HEK293 (cell line): ENCODE results near the gene PRRT1B.

Experiments
- CTCF ChIA-PET: fragments of 350-600 bp; formaldehyde crosslinking; extraction: SDS; loops from one replicate; lab custom pipeline; 2021; ENCODE audit warnings: antibody characterized with exemption; lab: Yijun Ruan, JAX
- POLR2A ChIA-PET: fragments of 300-600 bp; formaldehyde crosslinking; extraction: SDS; loops from one replicate; lab custom pipeline; 2020; ENCODE audit warnings: antibody characterized with exemption, inconsistent platforms; lab: Yijun Ruan, JAX
- H3K27ac ChIP-seq: fragments of 200-500 bp; sonication (Bioruptor generic); 2 replicates; pipeline ENCODE4 v1.5.1; 2014; ENCODE audit warnings: low read depth, low read length, control low read depth, inconsistent platforms; ENCODE audit errors: extremely low read depth
- H3K36me3 ChIP-seq, 2 experiments: fragments of 200-500 bp in 1 of 2; sonication (Bioruptor generic) in 1 of 2; 1 replicate in 1 of 2; 2 replicates in 1 of 2; pipeline ENCODE4 v1.5.1; 2014 to 2017; ENCODE audit warnings: inconsistent platforms in 2 of 2, low read length in 2 of 2; ENCODE audit not compliant: control insufficient read depth in 2 of 2, insufficient read depth in 1 of 2
- H3K4me1 ChIP-seq: fragments of 200-500 bp; sonication (Bioruptor generic); 2 replicates; pipeline ENCODE4 v1.5.1; 2014; ENCODE audit warnings: mild to moderate bottlenecking, low read length, inconsistent platforms; ENCODE audit not compliant: control insufficient read depth, insufficient read depth
- H3K4me3 ChIP-seq: 2 replicates; pipeline ENCODE4 v1.5.1; 2011; ENCODE audit warnings: low read depth, mild to moderate bottlenecking, control low read depth, low read length, moderate library complexity
- H3K9me3 ChIP-seq: fragments of 200-500 bp; sonication (Bioruptor generic); 2 replicates; pipeline ENCODE4 v1.5.1; 2014; ENCODE audit warnings: low read depth, low read length, inconsistent platforms; ENCODE audit not compliant: control insufficient read depth, insufficient read depth
- EGR2 ChIP-seq: fragments of 450-650 bp; formaldehyde crosslinking; IDR thresholded peaks from 2 replicates; pipeline ENCODE4 v1.5.1; 2016; ENCODE audit warnings: low read depth, missing biosample characterization, missing genetic modification characterization
- GLIS2 ChIP-seq: fragments of 450-650 bp; formaldehyde crosslinking; IDR thresholded peaks from 2 replicates; pipeline ENCODE4 v1.5.1; 2016; ENCODE audit warnings: missing biosample characterization, missing genetic modification characterization
- KLF16 ChIP-seq: fragments of 450-650 bp; formaldehyde crosslinking; IDR thresholded peaks from 2 replicates; pipeline ENCODE4 v1.5.1; 2017; ENCODE audit warnings: missing biosample characterization, missing genetic modification characterization
- REST ChIP-seq: fragments of 450-650 bp; formaldehyde crosslinking; IDR thresholded peaks from 2 replicates; pipeline ENCODE4 v1.5.1; 2016; ENCODE audit warnings: missing biosample characterization, missing genetic modification characterization
- TSHZ1 ChIP-seq: fragments of 450-650 bp; formaldehyde crosslinking; IDR thresholded peaks from 2 replicates; pipeline ENCODE4 v1.5.1; 2016; ENCODE audit warnings: missing biosample characterization, missing genetic modification characterization, borderline replicate concordance
- ZBTB44 ChIP-seq: fragments of 450-650 bp; IDR thresholded peaks from 2 replicates; pipeline ENCODE4 v1.5.1; 2018; ENCODE audit warnings: missing biosample characterization, mild to moderate bottlenecking, missing genetic modification characterization
- ZFHX2 ChIP-seq: fragments of 450-650 bp; formaldehyde crosslinking; conservative IDR thresholded peaks from 2 replicates; pipeline ENCODE4 v1.5.1; 2016; ENCODE audit warnings: missing biosample characterization, missing genetic modification characterization
- ZNF157 ChIP-seq: fragments of 450-650 bp; formaldehyde crosslinking; IDR thresholded peaks from 2 replicates; pipeline ENCODE4 v1.5.1; 2016; ENCODE audit warnings: missing biosample characterization, missing genetic modification characterization
- ZNF16 ChIP-seq: fragments of 450-650 bp; formaldehyde crosslinking; IDR thresholded peaks from 2 replicates; pipeline ENCODE4 v1.5.1; 2016; ENCODE audit warnings: low read depth, missing biosample characterization, missing genetic modification characterization
- ZNF514 ChIP-seq: fragments of 450-650 bp; formaldehyde crosslinking; IDR thresholded peaks from 2 replicates; pipeline ENCODE4 v1.5.1; 2016; ENCODE audit warnings: missing biosample characterization, missing genetic modification characterization
- ZNF529 ChIP-seq: fragments of 450-650 bp; formaldehyde crosslinking; IDR thresholded peaks from 2 replicates; pipeline ENCODE4 v1.5.1; 2017; ENCODE audit warnings: missing genetic modification characterization, missing biosample characterization; ENCODE audit not compliant: insufficient replicate concordance
- ZNF558 ChIP-seq: fragments of 450-650 bp; formaldehyde crosslinking; IDR thresholded peaks from 2 replicates; pipeline ENCODE4 v1.5.1; 2016; ENCODE audit warnings: missing biosample characterization, missing genetic modification characterization
- ZNF600 ChIP-seq: fragments of 450-650 bp; formaldehyde crosslinking; IDR thresholded peaks from 2 replicates; pipeline ENCODE4 v1.5.1; 2016; ENCODE audit warnings: missing biosample characterization, missing genetic modification characterization
- ZNF677 ChIP-seq: fragments of 450-650 bp; IDR thresholded peaks from 2 replicates; pipeline ENCODE4 v1.5.0; 2018; ENCODE audit warnings: missing biosample characterization, mild to moderate bottlenecking, missing genetic modification characterization, moderate library complexity
- ZNF768 ChIP-seq: fragments of 450-650 bp; formaldehyde crosslinking; IDR thresholded peaks from 2 replicates; pipeline ENCODE4 v1.5.1; 2018; ENCODE audit warnings: missing biosample characterization, mild to moderate bottlenecking, missing genetic modification characterization
- ZNF791 ChIP-seq: fragments of 450-650 bp; formaldehyde crosslinking; IDR thresholded peaks from 2 replicates; pipeline ENCODE4 v1.5.1; 2016; ENCODE audit warnings: missing biosample characterization, missing genetic modification characterization
- ZSCAN4 ChIP-seq: fragments of 450-650 bp; formaldehyde crosslinking; IDR thresholded peaks from 2 replicates; pipeline ENCODE4 v1.5.1; 2017; ENCODE audit warnings: missing biosample characterization, missing genetic modification characterization
- TF ChIP-seq, protein P1 (sequence below): fragments of 450-650 bp; formaldehyde crosslinking; IDR thresholded peaks from 2 replicates; pipeline ENCODE4 v1.5.1; 2016; ENCODE audit warnings: missing biosample characterization, missing genetic modification characterization

PRRT1B gene

GRCh38 chr9:131524665-131525315 lies 20.5 kb upstream of the PRRT1B start (continued):
- TF ChIP-seq REST (no peak), EGR2 (tag by site-specific recombination) (peak; percentile 62), ZNF529 (tag by site-specific recombination) (no peak), ZNF16 (no peak), ZNF558 (no peak), ZFHX2 (tag by site-specific recombination) (peak; percentile 78), GLIS2 (tag by site-specific recombination) (peak; percentile 33; the same call in 1 of the 2 replicates), ZNF791 (tag by site-specific recombination) (no peak), TSHZ1 (tag by site-specific recombination) (no peak), ZBTB44 (tag by site-specific recombination) (no peak), ZNF768 (no peak), ZNF157 (tag by site-specific recombination) (no peak)
- TF ChIP-seq, protein P1, sequence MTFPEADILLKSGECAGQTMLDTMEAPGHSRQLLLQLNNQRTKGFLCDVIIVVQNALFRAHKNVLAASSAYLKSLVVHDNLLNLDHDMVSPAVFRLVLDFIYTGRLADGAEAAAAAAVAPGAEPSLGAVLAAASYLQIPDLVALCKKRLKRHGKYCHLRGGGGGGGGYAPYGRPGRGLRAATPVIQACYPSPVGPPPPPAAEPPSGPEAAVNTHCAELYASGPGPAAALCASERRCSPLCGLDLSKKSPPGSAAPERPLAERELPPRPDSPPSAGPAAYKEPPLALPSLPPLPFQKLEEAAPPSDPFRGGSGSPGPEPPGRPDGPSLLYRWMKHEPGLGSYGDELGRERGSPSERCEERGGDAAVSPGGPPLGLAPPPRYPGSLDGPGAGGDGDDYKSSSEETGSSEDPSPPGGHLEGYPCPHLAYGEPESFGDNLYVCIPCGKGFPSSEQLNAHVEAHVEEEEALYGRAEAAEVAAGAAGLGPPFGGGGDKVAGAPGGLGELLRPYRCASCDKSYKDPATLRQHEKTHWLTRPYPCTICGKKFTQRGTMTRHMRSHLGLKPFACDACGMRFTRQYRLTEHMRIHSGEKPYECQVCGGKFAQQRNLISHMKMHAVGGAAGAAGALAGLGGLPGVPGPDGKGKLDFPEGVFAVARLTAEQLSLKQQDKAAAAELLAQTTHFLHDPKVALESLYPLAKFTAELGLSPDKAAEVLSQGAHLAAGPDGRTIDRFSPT (tag by site-specific recombination) = no peak

DNA sequence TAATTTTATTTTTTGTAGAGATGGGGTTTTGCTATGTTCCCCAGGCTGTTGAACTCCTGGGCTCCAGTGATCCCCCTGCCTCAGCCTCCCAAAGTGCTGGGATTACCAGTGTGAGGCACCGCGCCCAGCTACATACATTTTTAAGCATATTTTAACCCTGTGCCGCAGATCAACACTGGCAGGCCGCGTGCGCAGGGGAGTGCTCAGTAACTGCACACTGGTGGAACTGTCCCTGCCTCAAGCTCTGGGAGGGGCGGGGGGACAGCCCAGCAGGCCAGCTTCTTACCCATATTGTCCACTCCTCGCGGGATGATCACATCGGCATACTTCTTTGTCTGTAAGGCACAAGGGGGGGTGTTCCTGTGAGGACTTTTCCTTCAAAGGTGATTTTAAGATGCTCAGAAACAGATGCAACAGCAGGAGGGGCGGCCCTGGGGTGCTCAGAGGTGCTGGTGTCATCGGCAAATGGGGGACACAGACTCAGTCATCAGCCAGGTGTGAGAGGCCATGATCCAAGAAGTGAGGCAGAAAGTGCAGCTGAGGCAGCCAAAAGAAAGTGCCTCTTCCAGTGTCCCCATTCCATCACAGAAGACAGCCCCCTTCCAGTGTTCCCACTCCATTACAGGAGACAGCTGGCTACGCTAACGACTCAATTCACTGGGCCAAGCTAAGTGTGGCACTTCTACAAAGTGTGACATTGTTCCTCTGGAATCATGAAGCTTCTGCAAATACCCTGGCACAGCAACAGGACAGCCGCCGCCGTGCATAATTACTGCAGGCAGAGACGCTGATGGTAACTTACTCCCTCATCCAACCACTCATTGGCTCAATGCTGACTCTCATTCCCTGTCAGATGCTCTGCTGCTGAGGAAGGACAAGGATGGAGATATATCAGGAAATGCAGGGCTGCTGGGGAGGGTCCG lies 19.4 kb upstream of the PRRT1B start:
- H3K36me3 ChIP-seq = peaks cover 17 to 94% of the 10 kb centered on the region in 2 experiments; a peak in 2 of 3 replicates
- ChIA-PET CTCF (no interaction called here), POLR2A (interaction anchor here (0.6 to 1.1 kb wide), 3 partner anchors 22 to 142 kb away, joined by 3 read pairs; no protein-coding TSS in a partner anchor)
- H3K9me3 ChIP-seq = no peaks in the 10 kb centered on the region
- no peak overlapping the region for H3K27ac ChIP-seq
- H3K4me1 ChIP-seq = 0 out of 2 replicates have a peak, but pooled peaks cover 2% of the 10 kb centered on the region
- TF ChIP-seq ZSCAN4 (tag by site-specific recombination) (no peak), ZNF600 (tag by site-specific recombination) (peak; percentile 22; the same call in 1 of the 2 replicates), ZNF677 (tag by site-specific recombination) (no peak), ZNF514 (tag by site-specific recombination) (no peak), KLF16 (tag by site-specific recombination) (no peak)
- no peak overlapping the region for H3K4me3 ChIP-seq
